HG02852 (cell line): ENCODE results near the gene IL37.

Experiments used
- ATAC-seq: cut with Tn5 transposase; IDR thresholded peaks from one replicate; pipeline ENCODE4 v1.9.1; 2021; ENCODE audit warnings: mild to moderate bottlenecking, moderate library complexity; ENCODE audit not compliant: unreplicated experiment

IL37 gene

GRCh38 chr2:112957511-112957910 lies 46.5 kb downstream of the IL37 start:
- ATAC-seq: no peak

- ATAC-seq: no peak
Observed at GRCh38 chr2:112958428-112959108, 47.6 kb downstream of the IL37 start.

GRCh38 chr2:112959109-112959812 lies 48.3 kb downstream of the IL37 start:
- no peak for ATAC-seq

- no peak for ATAC-seq
Observed at GRCh38 chr2:112960230-112960825, 49.4 kb downstream of the IL37 start.

GRCh38 chr2:112962308-112963175 lies 51.6 kb downstream of the IL37 start:
- no peak for ATAC-seq

- no peak for ATAC-seq
Observed at GRCh38 chr2:112967023-112967422, 56.1 kb downstream of the IL37 start.
